Osteocyte (in vitro differentiated cells): ENCODE results near the gene EXOC3L4. TPM values are rescaled to one million over a fixed set of nuclear protein-coding genes. Genes with fewer than 3 reads are reported as not detected.

ENCODE experiments used
- DNase-seq: peaks from one replicate; pipeline ENCODE4 v3.0.0; 2021; ENCODE audit warnings: mixed read lengths; ENCODE audit not compliant: unreplicated experiment; ENCODE audit errors: extremely low spot score
- H3K27ac Mint-ChIP-seq: one replicate; pipeline ENCODE4 v1.8.0; 2021; ENCODE audit warnings: mild to moderate bottlenecking, mixed read lengths; ENCODE audit not compliant: unreplicated experiment
- H3K27me3 Mint-ChIP-seq: one replicate; pipeline ENCODE4 v1.8.0; 2021; ENCODE audit warnings: mixed read lengths; ENCODE audit not compliant: unreplicated experiment
- H3K36me3 Mint-ChIP-seq: one replicate; pipeline ENCODE4 v1.8.0; 2021; ENCODE audit warnings: mixed read lengths; ENCODE audit not compliant: unreplicated experiment
- H3K4me1 Mint-ChIP-seq: one replicate; pipeline ENCODE4 v1.8.0; 2021; ENCODE audit warnings: mixed read lengths; ENCODE audit not compliant: unreplicated experiment
- H3K4me3 Mint-ChIP-seq: one replicate; pipeline ENCODE4 v1.8.0; 2021; ENCODE audit warnings: mild to moderate bottlenecking, moderate library complexity, mixed read lengths; ENCODE audit not compliant: unreplicated experiment
- H3K9me3 Mint-ChIP-seq: one replicate; pipeline ENCODE4 v1.8.0; 2021; ENCODE audit warnings: mixed read lengths; ENCODE audit not compliant: unreplicated experiment
- total RNA-seq: library from RNA; stranded (reverse); gene quantifications from 2 replicates; pipeline ENCODE4 v1.2.1, GENCODE V29; 2021
- TF ChIP-seq, protein P1 (sequence below): fragments of 200-600 bp; sonication (generic); IDR thresholded peaks from 2 replicates; pipeline ENCODE4 v1.5.0; 2021; ENCODE audit warnings: antibody characterized with exemption, mild to moderate bottlenecking, moderate library complexity

EXOC3L4 gene
- total RNA-seq, 1 donor from 2014 or later = 0.86 TPM

DNA sequence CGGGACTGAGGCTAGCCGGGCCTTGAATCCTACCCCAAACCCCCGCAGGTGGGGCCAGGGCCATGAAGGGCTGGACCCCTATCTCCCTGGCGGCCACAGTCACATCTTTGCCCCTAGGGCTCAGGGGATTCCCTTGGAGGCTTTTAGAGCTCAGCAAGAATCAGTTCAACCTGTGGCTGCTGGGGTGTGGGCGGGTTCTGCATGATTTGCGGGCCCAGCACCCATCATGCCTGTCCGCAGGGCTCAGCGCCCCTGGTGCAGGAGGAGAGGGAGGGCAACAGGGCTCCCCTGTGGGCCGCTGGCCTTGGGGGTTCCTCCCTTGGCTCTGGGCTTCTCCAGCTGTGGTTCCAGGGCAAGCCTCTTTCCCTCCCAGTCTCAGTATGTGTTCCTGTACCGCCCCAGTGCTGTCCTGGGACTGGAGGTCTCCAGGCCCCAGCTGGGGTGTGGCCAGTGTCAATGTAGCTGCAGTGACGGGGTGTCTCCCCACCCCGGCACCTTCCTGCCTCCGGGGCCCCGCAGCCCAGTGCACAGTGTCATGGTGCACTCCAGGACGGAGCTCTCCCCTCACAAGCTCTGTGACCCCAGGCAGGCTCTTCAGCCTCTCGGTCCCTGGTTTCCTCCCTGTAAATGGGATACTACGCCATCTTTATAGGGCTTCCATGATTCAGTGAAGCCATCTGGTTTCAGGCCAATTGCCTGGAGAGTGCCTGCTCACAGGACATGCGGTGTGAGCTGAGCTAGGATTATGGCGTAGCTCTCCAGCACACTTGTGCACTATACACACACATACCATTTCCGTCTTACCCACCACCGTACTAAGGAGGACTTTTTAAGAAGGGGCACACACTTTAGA, 20.4 kb upstream of the EXOC3L4 start:
- TF ChIP-seq, protein P1, sequence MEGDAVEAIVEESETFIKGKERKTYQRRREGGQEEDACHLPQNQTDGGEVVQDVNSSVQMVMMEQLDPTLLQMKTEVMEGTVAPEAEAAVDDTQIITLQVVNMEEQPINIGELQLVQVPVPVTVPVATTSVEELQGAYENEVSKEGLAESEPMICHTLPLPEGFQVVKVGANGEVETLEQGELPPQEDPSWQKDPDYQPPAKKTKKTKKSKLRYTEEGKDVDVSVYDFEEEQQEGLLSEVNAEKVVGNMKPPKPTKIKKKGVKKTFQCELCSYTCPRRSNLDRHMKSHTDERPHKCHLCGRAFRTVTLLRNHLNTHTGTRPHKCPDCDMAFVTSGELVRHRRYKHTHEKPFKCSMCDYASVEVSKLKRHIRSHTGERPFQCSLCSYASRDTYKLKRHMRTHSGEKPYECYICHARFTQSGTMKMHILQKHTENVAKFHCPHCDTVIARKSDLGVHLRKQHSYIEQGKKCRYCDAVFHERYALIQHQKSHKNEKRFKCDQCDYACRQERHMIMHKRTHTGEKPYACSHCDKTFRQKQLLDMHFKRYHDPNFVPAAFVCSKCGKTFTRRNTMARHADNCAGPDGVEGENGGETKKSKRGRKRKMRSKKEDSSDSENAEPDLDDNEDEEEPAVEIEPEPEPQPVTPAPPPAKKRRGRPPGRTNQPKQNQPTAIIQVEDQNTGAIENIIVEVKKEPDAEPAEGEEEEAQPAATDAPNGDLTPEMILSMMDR = no peak
- H3K9me3 Mint-ChIP-seq = no peaks in the 10 kb centered on the region
- H3K36me3 Mint-ChIP-seq = no peaks in the 10 kb centered on the region
- no peaks in the 10 kb centered on the region for H3K27me3 Mint-ChIP-seq
- H3K27ac Mint-ChIP-seq = peak overlapping the region; percentile 52
- no peak overlapping the region for H3K4me3 Mint-ChIP-seq
- H3K4me1 Mint-ChIP-seq = peaks cover 5% of the 10 kb centered on the region
- DNase-seq = no peak

DNA sequence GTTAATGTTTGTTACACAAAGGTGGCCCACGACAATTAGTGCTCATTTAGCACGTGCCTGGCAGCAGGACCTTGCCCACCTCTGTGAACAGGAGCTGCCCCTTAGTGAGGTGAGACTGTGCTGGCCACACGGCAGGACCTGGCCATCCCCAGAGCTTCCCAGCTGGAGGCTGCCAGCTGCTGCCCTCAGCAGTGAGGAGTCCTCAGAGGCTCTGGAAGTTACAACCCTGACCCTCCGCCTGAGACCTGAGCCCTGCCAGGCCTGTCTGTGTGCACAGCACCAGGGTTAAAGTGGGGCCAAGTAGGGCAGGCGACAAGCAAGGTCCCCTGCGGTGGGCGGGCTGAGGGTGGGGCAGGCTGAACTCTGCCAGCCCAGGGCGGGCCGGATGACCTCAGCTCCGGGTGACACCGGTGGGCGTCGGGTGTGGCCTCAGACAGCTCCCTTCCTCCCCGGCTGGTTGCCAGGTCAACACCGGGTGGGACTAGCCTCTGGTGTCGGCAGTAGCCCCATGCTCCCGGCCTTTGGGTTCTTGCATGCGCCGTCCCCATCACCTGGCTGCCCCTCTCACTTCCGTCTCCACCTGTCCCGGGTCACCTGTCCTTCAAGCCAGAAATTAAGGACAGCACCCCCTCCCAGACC, 19.7 kb upstream of the EXOC3L4 start:
- H3K27ac Mint-ChIP-seq = peak overlapping the region; percentile 52
- H3K27me3 Mint-ChIP-seq = no peaks in the 10 kb centered on the region
- no peaks in the 10 kb centered on the region for H3K36me3 Mint-ChIP-seq
- peaks cover 5% of the 10 kb centered on the region for H3K4me1 Mint-ChIP-seq
- no peaks in the 10 kb centered on the region for H3K9me3 Mint-ChIP-seq
- DNase-seq = no peak
- TF ChIP-seq, protein P1 = no peak
- no peak overlapping the region for H3K4me3 Mint-ChIP-seq

DNA sequence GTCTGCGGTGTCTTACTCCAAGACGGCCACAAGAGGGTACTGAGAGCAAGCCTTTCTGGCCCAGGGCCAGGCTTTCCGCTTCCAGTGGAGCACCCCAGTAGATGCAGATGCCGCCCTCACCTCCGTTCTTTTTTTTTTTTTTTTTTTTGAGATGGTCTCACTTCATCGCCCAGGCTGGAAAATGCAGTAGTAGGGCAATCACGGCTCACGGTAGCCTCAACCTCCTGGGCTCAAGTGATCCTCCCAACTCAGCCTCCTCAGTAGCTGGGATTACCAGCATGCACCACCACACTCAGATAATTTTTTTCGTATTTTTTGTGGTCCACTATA, 16.1 kb upstream of the EXOC3L4 start:
- Mint-ChIP-seq H3K4me1 (peaks cover 5% of the 10 kb centered on the region), H3K27ac (no peak overlapping the region), H3K27me3 (no peaks in the 10 kb centered on the region), H3K4me3 (no peak overlapping the region), H3K36me3 (no peaks in the 10 kb centered on the region), H3K9me3 (no peaks in the 10 kb centered on the region)
- peak; percentile 89 for DNase-seq
- TF ChIP-seq, protein P1 = peak; percentile 72

DNA sequence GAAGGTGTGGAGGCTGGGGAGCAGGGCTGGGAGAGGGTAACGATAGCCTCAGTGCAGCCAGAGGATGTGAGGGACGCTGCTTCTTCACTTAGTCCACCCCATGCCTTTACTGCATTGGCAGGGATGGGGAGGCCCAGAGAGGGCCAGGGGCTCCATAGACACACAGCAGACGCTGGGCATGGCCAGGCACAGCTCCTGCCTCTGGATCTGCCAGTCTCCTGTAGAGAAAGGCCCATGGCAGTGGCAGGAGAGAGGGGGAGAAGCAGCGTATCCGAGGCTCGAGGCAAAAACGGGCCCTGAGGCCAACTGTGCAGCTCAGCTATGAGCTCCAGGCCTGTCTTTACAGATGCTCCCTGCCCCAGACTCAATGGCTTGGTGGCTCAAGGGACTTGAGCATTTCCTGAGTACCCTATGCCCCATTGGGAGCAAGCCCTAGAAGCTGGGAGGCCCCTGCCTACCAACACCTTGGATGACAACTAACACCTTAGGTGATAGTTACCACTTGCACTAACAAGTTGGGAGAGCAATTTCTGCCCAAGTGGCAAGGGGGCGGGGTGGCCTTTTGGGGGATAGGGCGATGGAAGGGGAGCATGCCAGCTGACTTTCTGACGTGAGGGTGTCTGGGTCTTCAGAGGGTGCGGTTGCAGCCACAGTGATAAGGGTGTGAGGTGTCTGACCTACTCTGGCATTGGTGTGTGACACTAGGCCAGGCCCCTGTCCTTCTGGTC, 15.5 kb upstream of the EXOC3L4 start:
- Mint-ChIP-seq H3K36me3 (no peaks in the 10 kb centered on the region), H3K9me3 (no peaks in the 10 kb centered on the region), H3K27me3 (peaks cover 2% of the 10 kb centered on the region), H3K4me3 (no peak overlapping the region), H3K27ac (no peak overlapping the region), H3K4me1 (peaks cover 5% of the 10 kb centered on the region)
- DNase-seq = no peak
- TF ChIP-seq, protein P1 = no peak

DNA sequence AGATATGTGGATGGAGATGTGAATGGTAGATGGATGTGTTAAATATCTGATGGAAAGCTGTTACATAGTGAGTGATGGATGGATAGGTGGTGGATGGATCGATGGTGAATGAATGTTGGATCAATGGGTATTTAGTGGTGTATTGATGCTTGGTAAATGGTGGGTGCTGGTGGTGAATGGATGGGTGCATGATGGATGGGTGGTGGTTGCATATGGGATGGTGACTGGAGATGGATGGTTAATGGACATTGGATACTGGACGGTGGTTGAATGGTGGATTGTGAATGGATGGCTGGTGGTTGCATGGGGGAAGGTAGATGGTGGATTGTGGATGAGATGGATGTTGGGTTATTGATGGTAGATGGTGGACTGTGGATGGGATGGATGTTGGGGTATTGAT, 12.6 kb upstream of the EXOC3L4 start:
- H3K4me3 Mint-ChIP-seq = no peak overlapping the region
- H3K27me3 Mint-ChIP-seq = peaks cover 9% of the 10 kb centered on the region
- no peak for DNase-seq
- H3K36me3 Mint-ChIP-seq = no peaks in the 10 kb centered on the region
- TF ChIP-seq, protein P1 = no peak
- no peak overlapping the region for H3K27ac Mint-ChIP-seq
- no peaks in the 10 kb centered on the region for H3K9me3 Mint-ChIP-seq
- peaks cover 3% of the 10 kb centered on the region for H3K4me1 Mint-ChIP-seq
